Measurements from ENCODE around the gene PLEKHH3.

- TF ChIP-seq REST (IDR thresholded peaks at IDR 0.05; ENCODE audit: low read depth) = no peak
- TF ChIP-seq POLR2A (IDR thresholded peaks at IDR 0.05; ENCODE audit: borderline replicate concordance, extremely low read depth, insufficient read depth, insufficient read length) = no peak
- TF ChIP-seq MAX (IDR thresholded peaks at IDR 0.05) = no peak
- TF ChIP-seq POLR2AphosphoS5 (IDR thresholded peaks at IDR 0.05; ENCODE audit: low read depth, low read length) = no peak
- no peak for TF ChIP-seq CTCF (IDR thresholded peaks at IDR 0.05 in 2 of 3, conservative IDR thresholded peaks at IDR 0.05 in 1 of 3; ENCODE audit: borderline replicate concordance in 1 of 3, insufficient read depth in 1 of 3, low read depth in 2 of 3, low read length in 2 of 3)
- TF ChIP-seq ATF3 (IDR thresholded peaks at IDR 0.05) = no peak
- TF ChIP-seq EZH2 (IDR thresholded peaks at IDR 0.05) = no peak
- TF ChIP-seq CBX3 (IDR thresholded peaks at IDR 0.05; ENCODE audit: low read depth) = no peak
- TF ChIP-seq SIN3A (IDR thresholded peaks at IDR 0.05; ENCODE audit: low read depth) = no peak
- TF ChIP-seq FOSL1 (IDR thresholded peaks at IDR 0.05; ENCODE audit: low read depth) = no peak
- no peak for TF ChIP-seq EGR1 (IDR thresholded peaks at IDR 0.05; ENCODE audit: low read depth)
- TF ChIP-seq EZH2phosphoT487 (IDR thresholded peaks at IDR 0.05; ENCODE audit: borderline replicate concordance) = no peak
- TF ChIP-seq SP1 (IDR thresholded peaks at IDR 0.05; ENCODE audit: low read depth) = no peak
Observed at GRCh38 chr17:42665581-42666001, 11.2 kb downstream of the PLEKHH3 start.

Measured in HCT116 (cell line).